HG03460 (cell line): ENCODE results near the gene RPA1.
"Not testable (repeated sequence)": the region's sequence is repeated elsewhere in the genome, so short reads cannot be mapped to it uniquely, and the experiment has no call there.

Experiments used
- ATAC-seq: cut with Tn5 transposase; IDR thresholded peaks from one replicate; pipeline ENCODE4 v1.9.1; 2021; ENCODE audit not compliant: unreplicated experiment

The RPA1 gene

GRCh38 chr17:1810450-1811103 is 19.2 kb upstream of the RPA1 start:
- no peak for ATAC-seq

- ATAC-seq = no peak
These were observed 16.7 kb upstream of the RPA1 start for GRCh38 chr17:1813088-1813487.

GRCh38 chr17:1820528-1821252 is 9.1 kb upstream of the RPA1 start:
- ATAC-seq = no peak

DNA sequence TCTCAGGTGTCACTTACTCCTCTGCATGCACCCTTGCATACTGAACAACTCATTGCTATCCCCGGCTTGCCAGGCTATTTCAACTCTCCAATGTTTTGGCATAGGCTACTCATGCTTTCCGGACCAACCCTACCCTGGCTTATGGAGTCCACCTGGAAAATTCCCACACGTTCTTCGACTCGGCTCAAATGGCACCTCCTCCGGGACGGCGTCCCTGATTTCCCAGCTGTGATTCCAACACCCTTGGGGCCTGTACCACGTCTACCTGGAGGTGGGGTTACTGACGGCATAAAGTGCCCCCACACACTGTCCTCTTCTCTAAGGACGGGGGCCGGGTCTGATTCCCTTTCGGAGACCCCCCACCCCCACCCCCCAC is 601 bp upstream of the RPA1 start:
- peak; percentile 7 for ATAC-seq

DNA sequence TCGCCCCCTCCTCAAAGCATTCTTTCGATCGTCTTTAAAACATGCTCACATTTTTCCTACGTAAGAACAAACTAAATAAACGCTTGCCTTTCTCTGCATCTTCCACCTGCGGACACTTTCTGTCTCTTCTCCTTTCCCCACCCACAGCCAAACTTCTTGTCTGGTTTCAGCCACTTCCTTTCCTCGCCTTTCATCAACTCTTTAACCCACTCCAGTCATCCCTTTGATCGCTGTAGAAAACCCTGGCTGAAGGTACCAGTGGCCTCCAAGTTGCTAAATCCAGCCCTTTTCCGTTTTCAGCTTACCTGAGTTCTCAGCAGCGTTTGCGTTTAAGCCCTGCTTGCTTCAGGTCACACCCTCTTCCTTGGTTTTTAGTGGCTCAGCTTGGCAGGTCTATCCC is 483 bp downstream of the RPA1 start:
- ATAC-seq = peak; percentile 9

DNA sequence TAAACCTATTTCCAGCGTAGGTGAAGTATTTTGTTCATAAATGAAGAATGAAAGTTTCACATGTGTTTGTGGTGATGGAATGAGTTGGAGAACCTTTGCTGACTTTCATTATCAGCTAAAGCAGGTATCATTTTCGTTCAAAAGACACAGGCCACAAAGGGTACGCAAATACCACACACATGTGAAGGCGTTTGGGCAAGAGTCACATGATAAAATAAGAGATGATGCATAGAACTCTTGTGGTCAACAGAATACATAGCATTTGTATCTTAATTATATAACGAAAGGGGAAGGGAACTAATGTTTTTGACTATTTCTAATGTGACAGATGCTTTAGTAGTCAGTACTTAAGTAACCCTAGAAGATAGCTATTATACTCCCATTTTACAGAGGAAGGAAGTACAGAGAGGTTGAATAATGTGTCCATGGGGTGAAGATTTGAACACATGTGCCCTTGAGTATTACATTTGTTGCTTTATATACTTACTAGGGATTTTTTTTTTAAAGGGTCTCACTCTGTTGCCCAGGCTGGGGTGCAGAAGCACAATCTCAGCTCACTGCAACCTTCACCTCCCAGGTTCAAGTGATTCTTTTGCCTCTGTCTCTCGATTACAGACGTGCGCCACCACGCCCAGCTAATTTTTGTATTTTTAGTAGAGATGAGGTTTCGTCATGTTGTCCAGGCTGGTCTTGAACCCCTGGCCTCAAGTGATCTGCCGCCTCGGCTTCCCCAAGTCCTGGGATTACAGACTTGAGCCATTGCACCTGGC is 4.8 kb downstream of the RPA1 start:
- peak; percentile 54 for ATAC-seq

DNA sequence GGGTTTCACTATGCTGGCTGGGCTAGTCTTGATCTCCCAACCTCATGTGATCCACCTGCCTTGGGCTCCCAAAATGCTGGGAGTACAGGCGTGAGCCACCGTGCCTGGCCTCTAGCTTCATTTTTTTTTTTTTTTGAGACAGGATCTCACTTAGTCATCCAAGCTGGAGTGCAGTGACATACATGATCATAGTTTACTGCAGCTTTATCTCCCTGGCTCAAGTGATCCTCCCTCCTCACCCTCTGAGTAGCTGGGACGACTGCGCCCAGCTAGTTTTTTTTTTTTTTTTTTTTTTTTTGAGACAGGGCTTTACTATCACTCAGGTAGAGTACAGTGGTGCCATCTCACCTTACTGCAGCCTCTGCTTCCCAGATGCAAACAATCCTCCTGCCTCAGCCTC is 9.7 kb downstream of the RPA1 start:
- no peak for ATAC-seq

DNA sequence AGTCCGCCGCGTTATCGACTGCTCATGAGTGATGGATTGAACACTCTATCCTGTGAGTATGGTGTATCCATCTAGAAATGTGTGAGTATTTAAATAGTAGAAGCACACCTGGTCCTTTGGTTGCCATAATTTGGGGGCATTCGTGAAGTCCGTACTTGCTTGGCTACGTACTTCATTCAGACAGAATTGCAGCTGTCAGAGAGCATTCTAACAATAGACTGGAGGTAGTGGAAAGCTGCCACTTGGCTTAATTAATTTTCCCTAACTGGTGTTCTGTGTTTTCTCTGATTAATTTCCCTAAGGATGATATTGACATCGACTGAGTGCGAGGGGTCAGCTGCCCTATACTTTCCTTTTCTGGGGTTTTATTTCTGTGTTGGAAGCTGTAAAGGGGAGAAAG is 14.1 kb downstream of the RPA1 start:
- no peak for ATAC-seq

GRCh38 chr17:1847191-1847590 is 17.4 kb downstream of the RPA1 start:
- no peak for ATAC-seq

DNA sequence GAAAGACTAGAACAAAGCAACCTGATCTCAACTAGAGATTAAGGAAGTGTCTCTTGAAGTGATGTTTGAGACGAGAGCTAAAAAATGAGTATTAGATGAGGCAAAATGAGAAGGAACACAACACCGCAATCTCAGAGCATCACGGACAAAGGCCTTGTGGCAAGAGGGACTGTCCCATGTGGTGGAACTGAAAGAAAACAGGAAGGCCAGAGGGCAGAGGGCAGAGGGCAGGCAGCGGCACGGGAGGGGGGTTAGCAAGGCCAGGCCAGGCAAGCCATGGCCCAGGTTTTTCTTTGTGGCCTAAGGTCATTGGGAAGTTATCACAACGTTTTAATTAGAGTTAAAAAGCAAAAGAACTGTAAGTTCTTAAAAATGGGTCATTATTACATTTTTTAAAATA is 22.5 kb downstream of the RPA1 start:
- ATAC-seq = no peak

DNA sequence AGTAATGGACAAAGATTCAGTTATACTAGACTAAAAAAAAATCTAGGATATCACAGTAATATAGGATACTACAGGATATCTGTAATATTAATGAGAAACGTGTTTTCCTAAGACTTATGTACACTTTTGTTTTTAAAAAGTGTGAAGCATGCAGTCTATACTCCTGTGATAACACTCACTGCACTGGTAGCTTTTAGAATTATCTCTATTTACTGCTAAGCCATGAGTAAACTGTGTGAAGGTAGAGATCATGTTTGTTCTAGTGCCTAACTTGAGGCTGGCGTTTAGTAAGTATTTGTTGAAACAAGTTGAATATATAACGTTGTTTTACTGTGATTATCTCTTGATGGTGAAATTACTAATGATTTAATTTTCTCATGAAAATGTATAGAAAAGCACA is 23.9 kb downstream of the RPA1 start:
- ATAC-seq = no peak

DNA sequence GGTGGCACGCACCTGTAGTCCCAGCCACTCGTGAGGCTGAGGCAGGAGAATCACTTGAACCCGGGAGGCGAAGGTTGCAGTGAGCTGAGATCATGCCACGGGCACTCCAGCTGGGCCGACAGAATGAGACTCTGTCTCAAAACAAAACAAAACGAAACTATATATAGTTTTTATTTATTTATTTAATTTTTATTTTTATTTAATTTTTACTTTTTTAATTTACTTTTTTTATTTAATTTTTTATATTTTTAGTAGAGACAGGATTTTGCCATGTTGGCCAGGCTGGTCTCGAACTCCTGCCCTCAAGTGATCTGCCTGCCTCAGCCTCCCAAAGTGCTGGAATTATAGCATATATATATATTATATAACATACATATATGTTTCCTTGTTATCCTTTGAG is 26.7 kb downstream of the RPA1 start:
- ATAC-seq = not testable (repeated sequence)

- ATAC-seq = no peak
These were observed 31.2 kb downstream of the RPA1 start for GRCh38 chr17:1860978-1861377.

DNA sequence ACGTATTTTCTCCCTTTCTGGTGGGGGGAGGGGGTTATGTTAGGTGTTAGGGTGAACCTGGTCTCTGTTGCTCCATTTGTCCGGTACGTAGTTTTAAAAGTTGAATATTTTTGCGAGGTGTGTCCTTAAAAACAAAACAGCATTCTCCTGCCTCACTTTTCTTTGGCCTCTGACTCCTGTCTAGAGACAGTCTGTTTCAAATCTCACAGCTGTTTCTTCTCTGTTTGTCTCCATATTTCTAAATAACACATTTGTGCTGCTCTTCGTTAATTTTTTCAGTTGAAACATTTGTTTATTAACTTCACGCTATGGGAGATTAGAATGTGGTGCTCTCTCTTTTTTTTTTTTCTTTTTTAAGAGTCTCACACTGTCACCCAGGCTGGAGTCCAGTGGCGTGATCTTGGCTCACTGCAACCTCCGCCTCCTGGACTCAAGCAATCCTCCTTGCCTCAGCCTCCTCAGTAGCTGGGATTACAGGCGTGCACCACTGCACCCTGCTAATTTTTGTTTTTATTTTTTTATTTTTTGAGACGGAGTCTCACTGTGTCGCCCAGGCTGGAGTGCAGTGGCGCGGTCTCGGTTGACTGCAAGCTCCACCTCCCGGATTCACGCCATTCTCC is 31.7 kb downstream of the RPA1 start:
- ATAC-seq = no peak

DNA sequence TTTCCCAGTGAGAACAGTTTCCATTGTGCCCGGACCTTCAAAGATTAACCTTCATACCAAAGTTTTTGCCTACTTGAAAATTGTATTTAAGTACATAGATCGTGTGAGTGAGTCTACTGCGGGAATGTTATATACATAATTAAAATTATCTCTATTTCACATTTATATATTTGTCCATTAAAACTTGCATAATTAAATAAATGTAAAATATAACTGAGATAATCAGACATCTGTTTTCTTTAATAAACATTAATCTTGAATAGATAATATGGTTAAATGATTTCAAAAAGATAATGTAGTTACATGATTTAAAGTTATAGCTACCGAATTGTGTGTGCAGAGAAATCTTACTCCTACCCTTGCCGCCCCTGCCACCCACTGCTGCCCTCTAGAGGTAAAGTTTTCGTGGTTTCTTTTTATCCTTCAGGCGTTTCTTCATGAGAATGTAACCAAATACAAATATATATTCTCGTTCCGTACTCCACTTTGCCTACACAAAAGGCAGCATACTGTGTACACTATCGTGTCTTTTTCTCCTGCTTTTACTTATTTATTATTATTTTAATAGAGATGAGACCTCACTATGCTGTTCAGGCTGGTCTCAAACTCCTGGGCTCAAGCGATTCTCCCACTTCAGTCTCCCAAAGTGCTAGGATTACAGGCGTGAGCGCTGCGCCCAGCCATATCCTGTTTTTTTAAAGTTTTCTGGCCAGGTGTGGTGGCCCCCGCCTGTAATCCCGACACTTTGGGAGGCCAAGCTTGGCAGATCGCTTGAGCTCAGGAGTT is 35.6 kb downstream of the RPA1 start:
- no peak for ATAC-seq

GRCh38 chr17:1867307-1867706 is 37.5 kb downstream of the RPA1 start:
- no peak for ATAC-seq

DNA sequence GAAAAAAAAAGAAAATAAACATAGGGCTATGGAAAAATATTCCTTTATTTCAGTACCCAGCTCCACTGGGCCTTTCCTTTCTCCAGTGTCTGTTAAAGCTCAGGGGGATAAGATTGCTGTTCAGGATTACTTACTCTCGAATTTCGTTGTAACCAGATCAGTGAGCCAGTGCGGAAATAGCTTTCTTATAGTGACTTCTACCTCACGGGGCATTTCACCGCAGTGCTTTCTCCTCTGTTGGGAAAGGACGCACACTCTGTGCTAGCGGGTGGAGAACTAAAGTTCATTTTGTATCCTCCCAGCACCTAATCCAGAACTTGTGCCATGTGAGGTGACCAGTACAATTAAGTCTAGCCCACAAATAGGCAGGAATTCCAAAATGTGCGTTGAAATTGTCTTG is 38.3 kb downstream of the RPA1 start:
- ATAC-seq = no peak

- no peak for ATAC-seq
These were observed 40.8 kb downstream of the RPA1 start for GRCh38 chr17:1870592-1870991.

DNA sequence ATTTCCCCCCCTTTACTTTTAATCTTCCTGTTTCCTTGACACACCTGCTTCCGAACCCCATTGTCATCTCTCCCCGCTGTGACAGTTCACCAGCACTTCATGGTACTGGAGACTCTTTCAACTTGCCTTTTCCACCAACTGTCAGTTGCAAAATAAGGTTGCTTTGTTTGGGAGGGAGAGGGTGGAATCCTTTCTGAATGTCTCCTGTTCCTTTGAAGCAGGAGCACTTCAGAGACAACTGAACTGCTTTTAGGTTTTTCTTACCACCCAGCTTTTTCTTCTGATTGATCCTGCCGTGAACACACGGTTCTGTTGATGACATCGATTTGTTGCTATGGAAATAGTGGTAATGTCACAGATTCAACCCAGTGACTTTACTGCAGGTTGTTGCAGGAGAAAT is 42.0 kb downstream of the RPA1 start:
- no peak for ATAC-seq

DNA sequence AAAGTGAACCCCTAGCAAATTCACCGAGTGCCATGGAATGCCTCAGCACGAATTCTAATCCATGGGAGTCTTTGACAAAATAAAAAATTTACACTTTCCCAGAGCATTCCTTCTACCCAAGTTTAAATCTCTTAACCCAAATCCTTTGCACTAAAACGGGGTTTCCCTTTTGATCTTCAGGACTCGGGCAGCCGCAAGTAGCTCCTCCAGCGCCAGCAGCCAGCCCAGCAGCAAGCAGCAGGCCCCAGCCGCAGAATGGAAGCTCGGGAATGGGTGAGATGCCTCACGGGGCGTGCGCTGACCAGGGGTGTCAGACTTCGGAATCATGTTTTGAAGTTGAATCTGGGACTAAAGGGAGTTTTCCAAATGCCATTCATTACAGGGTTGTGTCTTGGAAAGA is 42.4 kb downstream of the RPA1 start:
- no peak for ATAC-seq

DNA sequence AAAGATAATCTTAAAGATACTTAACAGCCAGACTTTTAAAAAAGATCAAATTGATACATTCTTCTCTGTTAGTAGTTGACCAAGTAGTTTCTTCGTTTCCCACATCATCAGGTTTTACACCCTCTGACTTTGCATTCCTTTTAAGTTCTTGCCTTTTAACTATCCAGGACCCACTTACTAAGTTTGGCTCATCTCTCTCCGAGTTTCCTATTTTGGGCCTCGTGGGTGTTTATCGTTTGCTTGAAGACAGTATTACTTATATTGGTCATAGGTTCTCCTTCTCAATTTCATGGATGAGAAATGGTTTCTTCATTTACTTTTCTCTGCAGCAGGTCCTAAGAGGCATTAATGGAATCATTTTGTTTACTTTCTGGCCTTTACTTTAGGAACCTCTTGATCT is 43.2 kb downstream of the RPA1 start:
- ATAC-seq = no peak
